ENCODE measurements around the gene ZNF32.

ZNF32 gene

DNA sequence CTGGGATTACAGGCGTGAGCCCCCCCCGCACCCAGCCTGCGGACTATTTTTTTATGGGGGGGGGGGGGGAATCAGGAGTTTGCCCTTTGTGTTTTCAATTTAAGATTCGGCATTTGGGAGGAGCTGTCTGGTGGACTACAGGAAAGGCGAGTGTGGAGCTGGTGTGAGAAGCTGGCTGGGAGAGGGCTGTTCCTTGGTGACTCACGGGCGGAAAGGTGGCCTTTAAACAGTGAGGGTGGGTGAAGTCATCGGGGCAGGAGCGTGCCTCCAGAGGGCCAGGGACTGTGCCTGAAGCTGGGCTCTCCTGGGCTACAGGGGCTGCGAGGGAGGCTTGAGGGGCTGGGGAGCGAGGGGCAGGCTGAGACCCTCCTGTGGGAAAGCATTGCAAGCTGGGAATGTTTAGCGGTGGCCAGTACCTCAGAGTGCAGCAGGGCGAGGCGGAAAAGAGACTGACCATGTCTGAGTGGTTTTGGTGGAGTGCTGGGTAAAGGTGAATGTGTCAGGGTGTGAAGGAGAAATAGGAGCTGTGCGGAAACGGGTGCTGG, 39.7 kb upstream of the ZNF32 start:
- Histone ChIP-seq H3K23ac (ENCODE audit: low read length in 2 of 2) (no peak overlapping the region), H3K4me2 (ENCODE audit: low read length, poor library complexity, severe bottlenecking) (no peak overlapping the region), H4K91ac (ENCODE audit: low read length) (peak overlapping the region; percentile 65), H3K27ac (ENCODE audit: low read length, poor library complexity, severe bottlenecking) (no peak overlapping the region), H3K79me1 (replicated peaks; ENCODE audit: low read length, poor library complexity, severe bottlenecking) (no peaks in the 10 kb centered on the region), H3K36me3 (ENCODE audit: control insufficient read depth in 1 of 2, insufficient read depth in 2 of 2, low read depth in 1 of 2, low read length in 2 of 2) (no peaks in the 10 kb centered on the region), H2AFZ (ENCODE audit: low read depth, low read length) (no peak overlapping the region), H3K9me3 (ENCODE audit: control insufficient read depth, low read length) (no peaks in the 10 kb centered on the region), H3K18ac (ENCODE audit: low read depth in 1 of 2, low read length in 2 of 2) (peak overlapping the region in 1 of 2 experiments; percentile 31), H2BK5ac (ENCODE audit: low read depth, low read length, poor library complexity, severe bottlenecking) (no peak overlapping the region), H3K27me3 (ENCODE audit: control insufficient read depth in 1 of 2, insufficient read depth in 1 of 2, low read length in 2 of 2) (peaks cover 4 to 10% of the 10 kb centered on the region in 2 experiments), H2AK5ac (ENCODE audit: low read length, severe bottlenecking) (no peak overlapping the region), H2BK12ac (ENCODE audit: low read length in 2 of 2) (peak overlapping the region in 1 of 2 experiments; percentile 75), H3K4ac (ENCODE audit: low read depth in 1 of 2, low read length in 2 of 2) (peak overlapping the region in 1 of 2 experiments; percentile 17), H3K9ac (ENCODE audit: low read length) (no peak overlapping the region), H3K4me1 (ENCODE audit: control insufficient read depth, insufficient read depth, low read depth, low read length) (peaks cover 11% of the 10 kb centered on the region), H2BK15ac (ENCODE audit: low read depth, poor library complexity, severe bottlenecking) (peak overlapping the region; percentile 15), H3K4me3 (ENCODE audit: insufficient read depth in 1 of 2, low read depth in 1 of 2, low read length in 2 of 2) (no peak overlapping the region), H4K8ac (ENCODE audit: low read length) (no peak overlapping the region), H3K14ac (ENCODE audit: low read length in 2 of 2) (peak overlapping the region in 1 of 2 experiments; percentile 35), H2BK120ac (ENCODE audit: low read depth, low read length) (no peak overlapping the region)
- 86% methylated on average over 16 of the region's 16 CpGs for WGBS
- no peak for DNase-seq

DNA sequence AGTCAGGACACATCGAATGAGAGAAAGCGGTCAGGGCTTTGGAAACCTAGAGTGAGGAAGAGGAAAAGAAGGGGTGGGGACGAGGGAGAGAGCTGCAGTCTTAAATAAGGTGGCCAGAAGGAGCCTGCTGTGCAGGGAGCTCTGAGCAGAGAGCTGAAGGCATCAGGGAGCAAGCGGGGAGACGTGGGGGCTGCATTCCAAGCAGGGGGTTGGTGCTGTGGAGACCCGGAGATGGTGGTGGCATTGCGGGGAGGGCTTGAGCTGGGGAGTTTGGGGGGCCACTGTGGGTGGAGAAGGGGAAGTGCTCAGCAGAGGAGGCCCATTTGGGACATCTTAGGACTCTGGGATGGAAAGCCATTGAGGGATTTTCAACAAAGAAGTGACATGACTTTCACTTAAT, 38.7 kb upstream of the ZNF32 start:
- Histone ChIP-seq H3K18ac (ENCODE audit: low read depth in 1 of 2, low read length in 2 of 2) (no peak overlapping the region), H4K8ac (ENCODE audit: low read length) (no peak overlapping the region), H3K4me2 (ENCODE audit: low read length, poor library complexity, severe bottlenecking) (no peak overlapping the region), H3K14ac (ENCODE audit: low read length in 2 of 2) (no peak overlapping the region), H2BK12ac (ENCODE audit: low read length in 2 of 2) (no peak overlapping the region), H2AFZ (ENCODE audit: low read depth, low read length) (no peak overlapping the region), H2BK15ac (ENCODE audit: low read depth, poor library complexity, severe bottlenecking) (peak overlapping the region; percentile 13), H3K27ac (ENCODE audit: low read length, poor library complexity, severe bottlenecking) (no peak overlapping the region), H3K27me3 (ENCODE audit: control insufficient read depth in 1 of 2, insufficient read depth in 1 of 2, low read length in 2 of 2) (peaks cover 0 to 8% of the 10 kb centered on the region in 2 experiments), H3K9ac (ENCODE audit: low read length) (no peak overlapping the region), H3K9me3 (ENCODE audit: control insufficient read depth, low read length) (no peaks in the 10 kb centered on the region), H3K79me1 (replicated peaks; ENCODE audit: low read length, poor library complexity, severe bottlenecking) (no peaks in the 10 kb centered on the region), H2AK5ac (ENCODE audit: low read length, severe bottlenecking) (no peak overlapping the region), H2BK120ac (ENCODE audit: low read depth, low read length) (peak overlapping the region; percentile 8), H3K4ac (ENCODE audit: low read depth in 1 of 2, low read length in 2 of 2) (no peak overlapping the region), H3K4me1 (ENCODE audit: control insufficient read depth, insufficient read depth, low read depth, low read length) (peaks cover 11% of the 10 kb centered on the region), H3K23ac (ENCODE audit: low read length in 2 of 2) (no peak overlapping the region), H2BK5ac (ENCODE audit: low read depth, low read length, poor library complexity, severe bottlenecking) (no peak overlapping the region), H3K4me3 (ENCODE audit: insufficient read depth in 1 of 2, low read depth in 1 of 2, low read length in 2 of 2) (no peak overlapping the region), H3K36me3 (ENCODE audit: control insufficient read depth in 1 of 2, insufficient read depth in 2 of 2, low read depth in 1 of 2, low read length in 2 of 2) (no peaks in the 10 kb centered on the region), H4K91ac (ENCODE audit: low read length) (no peak overlapping the region)
- 95% methylated on average over 7 of the region's 7 CpGs for WGBS
- DNase-seq = no peak

DNA sequence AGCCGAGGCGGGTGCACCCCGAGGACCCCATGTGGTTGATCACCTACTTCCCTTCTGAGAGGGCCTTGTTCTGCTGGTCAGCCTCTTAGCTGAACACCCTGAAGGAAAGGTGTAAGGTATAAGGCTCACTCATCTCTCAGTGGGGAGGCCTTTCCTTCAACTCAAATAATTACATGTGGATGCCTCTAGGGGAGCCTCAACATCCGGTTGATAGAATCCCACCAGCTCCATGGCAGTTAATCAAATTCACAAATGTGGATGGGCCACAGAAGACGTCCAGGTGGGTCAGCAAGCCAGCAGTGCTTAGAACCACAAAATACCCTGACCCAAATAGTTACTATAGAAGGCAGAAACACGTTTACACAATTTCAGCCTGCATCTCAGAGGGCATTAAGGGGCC, 37.7 kb upstream of the ZNF32 start:
- peaks cover 3 to 4% of the 10 kb centered on the region in 2 experiments for H3K27me3 ChIP-seq (ENCODE audit: control insufficient read depth in 1 of 2, insufficient read depth in 1 of 2, low read length in 2 of 2)
- no peak overlapping the region for H3K14ac ChIP-seq (ENCODE audit: low read length in 2 of 2)
- no peak overlapping the region for H4K91ac ChIP-seq (ENCODE audit: low read length)
- H3K9me3 ChIP-seq (ENCODE audit: control insufficient read depth, low read length) = no peaks in the 10 kb centered on the region
- peaks cover 11% of the 10 kb centered on the region for H3K4me1 ChIP-seq (ENCODE audit: control insufficient read depth, insufficient read depth, low read depth, low read length)
- H2AK5ac ChIP-seq (ENCODE audit: low read length, severe bottlenecking) = no peak overlapping the region
- no peak overlapping the region for H3K18ac ChIP-seq (ENCODE audit: low read depth in 1 of 2, low read length in 2 of 2)
- no peak overlapping the region for H2BK5ac ChIP-seq (ENCODE audit: low read depth, low read length, poor library complexity, severe bottlenecking)
- WGBS = 87% methylated on average over 5 of the region's 6 CpGs
- no peak for DNase-seq
- no peak overlapping the region for H3K4ac ChIP-seq (ENCODE audit: low read depth in 1 of 2, low read length in 2 of 2)
- no peak overlapping the region for H3K23ac ChIP-seq (ENCODE audit: low read length in 2 of 2)
- no peak overlapping the region for H3K4me2 ChIP-seq (ENCODE audit: low read length, poor library complexity, severe bottlenecking)
- H3K36me3 ChIP-seq (ENCODE audit: control insufficient read depth in 1 of 2, insufficient read depth in 2 of 2, low read depth in 1 of 2, low read length in 2 of 2) = no peaks in the 10 kb centered on the region
- H2BK15ac ChIP-seq (ENCODE audit: low read depth, poor library complexity, severe bottlenecking) = no peak overlapping the region
- no peak overlapping the region for H3K27ac ChIP-seq (ENCODE audit: low read length, poor library complexity, severe bottlenecking)
- H4K8ac ChIP-seq (ENCODE audit: low read length) = no peak overlapping the region
- no peak overlapping the region for H3K4me3 ChIP-seq (ENCODE audit: insufficient read depth in 1 of 2, low read depth in 1 of 2, low read length in 2 of 2)
- H2AFZ ChIP-seq (ENCODE audit: low read depth, low read length) = no peak overlapping the region
- no peak overlapping the region for H2BK120ac ChIP-seq (ENCODE audit: low read depth, low read length)
- H3K79me1 ChIP-seq (replicated peaks; ENCODE audit: low read length, poor library complexity, severe bottlenecking) = no peaks in the 10 kb centered on the region
- no peak overlapping the region for H3K9ac ChIP-seq (ENCODE audit: low read length)
- H2BK12ac ChIP-seq (ENCODE audit: low read length in 2 of 2) = no peak overlapping the region

DNA sequence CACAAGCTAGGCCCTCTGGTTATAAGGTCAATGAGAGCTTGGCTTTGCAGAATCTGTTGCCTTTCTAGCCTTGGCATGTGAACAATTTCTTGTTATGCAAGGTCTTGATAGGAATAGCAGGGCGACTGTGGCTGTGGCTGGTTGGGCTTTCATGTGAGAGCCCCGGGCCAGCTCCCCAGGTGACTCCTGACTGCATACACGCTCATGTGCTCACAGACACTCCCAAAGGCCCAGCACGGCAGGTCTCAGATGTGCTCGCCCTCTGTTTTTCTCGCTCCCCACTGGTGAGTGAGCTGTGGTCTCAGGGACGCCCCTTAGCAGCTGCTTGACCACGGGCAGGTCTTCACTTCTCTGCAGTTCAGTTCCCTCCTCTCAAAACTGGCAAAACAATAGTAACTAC, 37.1 kb upstream of the ZNF32 start:
- no peak overlapping the region for H4K91ac ChIP-seq (ENCODE audit: low read length)
- H3K27me3 ChIP-seq (ENCODE audit: control insufficient read depth in 1 of 2, insufficient read depth in 1 of 2, low read length in 2 of 2) = peaks cover 3 to 4% of the 10 kb centered on the region in 2 experiments
- H3K18ac ChIP-seq (ENCODE audit: low read depth in 1 of 2, low read length in 2 of 2) = no peak overlapping the region
- H3K4me1 ChIP-seq (ENCODE audit: control insufficient read depth, insufficient read depth, low read depth, low read length) = peaks cover 11% of the 10 kb centered on the region
- no peaks in the 10 kb centered on the region for H3K36me3 ChIP-seq (ENCODE audit: control insufficient read depth in 1 of 2, insufficient read depth in 2 of 2, low read depth in 1 of 2, low read length in 2 of 2)
- no peak overlapping the region for H3K4me2 ChIP-seq (ENCODE audit: low read length, poor library complexity, severe bottlenecking)
- H2AFZ ChIP-seq (ENCODE audit: low read depth, low read length) = no peak overlapping the region
- no peak overlapping the region for H3K4me3 ChIP-seq (ENCODE audit: insufficient read depth in 1 of 2, low read depth in 1 of 2, low read length in 2 of 2)
- H2BK5ac ChIP-seq (ENCODE audit: low read depth, low read length, poor library complexity, severe bottlenecking) = no peak overlapping the region
- H3K79me1 ChIP-seq (replicated peaks; ENCODE audit: low read length, poor library complexity, severe bottlenecking) = no peaks in the 10 kb centered on the region
- no peak overlapping the region for H4K8ac ChIP-seq (ENCODE audit: low read length)
- H2AK5ac ChIP-seq (ENCODE audit: low read length, severe bottlenecking) = no peak overlapping the region
- H3K27ac ChIP-seq (ENCODE audit: low read length, poor library complexity, severe bottlenecking) = no peak overlapping the region
- 84% methylated on average over 7 of the region's 8 CpGs for WGBS
- H3K9me3 ChIP-seq (ENCODE audit: control insufficient read depth, low read length) = no peaks in the 10 kb centered on the region
- no peak overlapping the region for H3K4ac ChIP-seq (ENCODE audit: low read depth in 1 of 2, low read length in 2 of 2)
- no peak overlapping the region for H2BK12ac ChIP-seq (ENCODE audit: low read length in 2 of 2)
- H3K9ac ChIP-seq (ENCODE audit: low read length) = no peak overlapping the region
- H3K23ac ChIP-seq (ENCODE audit: low read length in 2 of 2) = no peak overlapping the region
- H3K14ac ChIP-seq (ENCODE audit: low read length in 2 of 2) = no peak overlapping the region
- no peak overlapping the region for H2BK15ac ChIP-seq (ENCODE audit: low read depth, poor library complexity, severe bottlenecking)
- H2BK120ac ChIP-seq (ENCODE audit: low read depth, low read length) = no peak overlapping the region
- no peak for DNase-seq

Data from mesenchymal stem cell (in vitro differentiated cells and primary cell).